Measurements from ENCODE around the gene PDK3.
A peak's percentile ranks its signal among the peaks of the same experiment; 100 is the strongest.

The PDK3 gene

GRCh38 chrX:24464836-24465531 lies at the start of gene PDK3:
Gene PDK3, plus strand, starts transcription at chrX:24465286. Its CDS starts 170 bp downstream, at chrX:24465456.
- peak; percentile 86 for DNase-seq

GRCh38 chrX:24415921-24416320 lies 49.2 kb upstream of the PDK3 start:
- no peak for DNase-seq

GRCh38 chrX:24423960-24424359 lies 41.1 kb upstream of the PDK3 start:
- DNase-seq = no peak

GRCh38 chrX:24424948-24425347 lies 40.1 kb upstream of the PDK3 start:
- DNase-seq = no peak

GRCh38 chrX:24425806-24426205 lies 39.3 kb upstream of the PDK3 start:
- no peak for DNase-seq

- no peak for DNase-seq
Measured at GRCh38 chrX:24426340-24426913, 38.7 kb upstream of the PDK3 start.

GRCh38 chrX:24426921-24427746 lies 38.0 kb upstream of the PDK3 start:
- no peak for DNase-seq

GRCh38 chrX:24427747-24428019 lies 37.4 kb upstream of the PDK3 start:
- no peak for DNase-seq

- no peak for DNase-seq
Measured at GRCh38 chrX:24428516-24428915, 36.6 kb upstream of the PDK3 start.

- DNase-seq = no peak
Measured at GRCh38 chrX:24435060-24435459, 30.0 kb upstream of the PDK3 start.

GRCh38 chrX:24443918-24444317 lies 21.2 kb upstream of the PDK3 start:
- DNase-seq = no peak

GRCh38 chrX:24444645-24445044 lies 20.4 kb upstream of the PDK3 start:
- no peak for DNase-seq

GRCh38 chrX:24448762-24449250 lies 16.3 kb upstream of the PDK3 start:
- no peak for DNase-seq

- no peak for DNase-seq
Measured at GRCh38 chrX:24463077-24463476, 2.0 kb upstream of the PDK3 start.

- DNase-seq = no peak
Measured at GRCh38 chrX:24464498-24464835, 619 bp upstream of the PDK3 start.

GRCh38 chrX:24465532-24465865 lies 413 bp downstream of the PDK3 start:
- DNase-seq = no peak

- no peak for DNase-seq
Measured at GRCh38 chrX:24466025-24466424, 939 bp downstream of the PDK3 start.

GRCh38 chrX:24468245-24468644 lies 3.2 kb downstream of the PDK3 start:
- DNase-seq = no peak

- DNase-seq = no peak
Measured at GRCh38 chrX:24471808-24472207, 6.7 kb downstream of the PDK3 start.

GRCh38 chrX:24475480-24475879 lies 10.4 kb downstream of the PDK3 start:
- DNase-seq = no peak

GRCh38 chrX:24478509-24478908 lies 13.4 kb downstream of the PDK3 start:
- DNase-seq = no peak

GRCh38 chrX:24479924-24480323 lies 14.8 kb downstream of the PDK3 start:
- peak; percentile 69 for DNase-seq

GRCh38 chrX:24480400-24480865 lies 15.3 kb downstream of the PDK3 start:
- peak; percentile 8 for DNase-seq

GRCh38 chrX:24482823-24483415 lies 17.8 kb downstream of the PDK3 start:
- DNase-seq = no peak

All from activated gamma-delta T cell treated with Interleukin-2 at 50 U/mL for 16 hours (primary cell).